HG03457 (cell line): Measurements from ENCODE around the gene SLC35E2B.

ENCODE experiments used
- ATAC-seq: cut with Tn5 transposase; IDR thresholded peaks from one replicate; pipeline ENCODE4 v1.9.1; 2021; ENCODE audit warnings: moderate number of reproducible peaks; ENCODE audit not compliant: unreplicated experiment

SLC35E2B gene

GRCh38 chr1:1626207-1627141, 66.1 kb downstream of the SLC35E2B start:
- ATAC-seq = no peak

- no peak for ATAC-seq
These were observed 66.8 kb downstream of the SLC35E2B start for GRCh38 chr1:1625824-1626206.

- ATAC-seq = no peak
These were observed 67.2 kb downstream of the SLC35E2B start for GRCh38 chr1:1625404-1625775.

GRCh38 chr1:1624443-1625403, 67.9 kb downstream of the SLC35E2B start:
- ATAC-seq = no peak

GRCh38 chr1:1623631-1624442, 68.8 kb downstream of the SLC35E2B start:
- ATAC-seq = no peak

GRCh38 chr1:1623181-1623630, 69.4 kb downstream of the SLC35E2B start:
- ATAC-seq = no peak

GRCh38 chr1:1622788-1623094, 69.9 kb downstream of the SLC35E2B start:
- no peak for ATAC-seq

GRCh38 chr1:1622010-1622787, 70.4 kb downstream of the SLC35E2B start:
- ATAC-seq = no peak

GRCh38 chr1:1621173-1622009, 71.2 kb downstream of the SLC35E2B start:
- ATAC-seq = no peak

- no peak for ATAC-seq
These were observed 72.0 kb downstream of the SLC35E2B start for GRCh38 chr1:1620433-1621139.

GRCh38 chr1:1619917-1620361, 72.7 kb downstream of the SLC35E2B start:
- ATAC-seq = no peak

- no peak for ATAC-seq
These were observed 74.1 kb downstream of the SLC35E2B start for GRCh38 chr1:1618396-1619068.

- no peak for ATAC-seq
These were observed 74.7 kb downstream of the SLC35E2B start for GRCh38 chr1:1617925-1618324.

GRCh38 chr1:1617516-1617915, 75.1 kb downstream of the SLC35E2B start:
- ATAC-seq = no peak

- ATAC-seq = no peak
These were observed 75.8 kb downstream of the SLC35E2B start for GRCh38 chr1:1616838-1617237.

- no peak for ATAC-seq
These were observed 76.4 kb downstream of the SLC35E2B start for GRCh38 chr1:1616045-1616790.
